Measurements from ENCODE around the gene STMND1.

Gene STMND1

DNA sequence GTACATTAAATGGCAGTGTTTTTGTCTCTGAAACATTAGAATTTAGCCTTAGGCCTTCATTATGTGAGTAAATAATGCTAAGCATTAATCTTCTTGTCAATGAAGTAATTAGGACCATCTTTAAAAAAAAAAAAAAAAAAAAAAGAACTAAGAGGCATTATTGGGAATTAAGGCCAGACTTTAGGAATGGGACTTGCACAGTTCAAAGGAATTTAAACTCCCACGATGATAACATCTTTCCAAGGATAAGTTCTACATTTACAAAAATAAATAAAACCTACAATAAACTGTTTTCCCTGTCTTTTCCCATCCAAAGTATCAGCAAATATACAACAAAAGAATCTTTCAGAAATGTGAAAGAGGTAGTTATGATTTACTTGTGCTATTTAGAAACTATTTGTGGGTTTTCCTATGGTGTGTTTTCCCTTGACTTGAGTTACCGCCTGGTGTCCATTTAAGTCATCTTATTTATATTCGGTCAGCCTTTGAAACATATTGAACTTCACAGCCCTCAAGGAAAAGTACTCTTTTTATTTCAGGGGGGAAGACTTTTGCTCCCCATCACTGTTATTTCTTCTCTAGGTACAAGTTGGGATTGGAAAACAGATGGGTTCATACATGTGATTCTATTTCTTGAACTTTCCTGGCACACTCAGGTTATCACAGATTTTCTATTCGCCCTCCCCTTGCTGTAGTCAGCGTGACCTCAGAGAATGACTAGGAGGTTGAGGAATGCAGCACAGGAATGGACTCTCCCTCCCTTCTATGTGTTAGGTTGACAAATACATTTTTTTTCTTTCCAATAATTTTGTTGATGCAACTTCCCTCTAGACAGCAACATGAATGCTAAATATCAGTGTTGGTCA lies 13.6 kb downstream of the STMND1 start:
- DNase-seq (ENCODE audit: low read depth), result no peak
- TF ChIP-seq, protein P1, sequence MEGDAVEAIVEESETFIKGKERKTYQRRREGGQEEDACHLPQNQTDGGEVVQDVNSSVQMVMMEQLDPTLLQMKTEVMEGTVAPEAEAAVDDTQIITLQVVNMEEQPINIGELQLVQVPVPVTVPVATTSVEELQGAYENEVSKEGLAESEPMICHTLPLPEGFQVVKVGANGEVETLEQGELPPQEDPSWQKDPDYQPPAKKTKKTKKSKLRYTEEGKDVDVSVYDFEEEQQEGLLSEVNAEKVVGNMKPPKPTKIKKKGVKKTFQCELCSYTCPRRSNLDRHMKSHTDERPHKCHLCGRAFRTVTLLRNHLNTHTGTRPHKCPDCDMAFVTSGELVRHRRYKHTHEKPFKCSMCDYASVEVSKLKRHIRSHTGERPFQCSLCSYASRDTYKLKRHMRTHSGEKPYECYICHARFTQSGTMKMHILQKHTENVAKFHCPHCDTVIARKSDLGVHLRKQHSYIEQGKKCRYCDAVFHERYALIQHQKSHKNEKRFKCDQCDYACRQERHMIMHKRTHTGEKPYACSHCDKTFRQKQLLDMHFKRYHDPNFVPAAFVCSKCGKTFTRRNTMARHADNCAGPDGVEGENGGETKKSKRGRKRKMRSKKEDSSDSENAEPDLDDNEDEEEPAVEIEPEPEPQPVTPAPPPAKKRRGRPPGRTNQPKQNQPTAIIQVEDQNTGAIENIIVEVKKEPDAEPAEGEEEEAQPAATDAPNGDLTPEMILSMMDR (IDR thresholded peaks at IDR 0.05; ENCODE audit: control insufficient read depth, extremely low read depth, insufficient read depth), result no peak

DNA sequence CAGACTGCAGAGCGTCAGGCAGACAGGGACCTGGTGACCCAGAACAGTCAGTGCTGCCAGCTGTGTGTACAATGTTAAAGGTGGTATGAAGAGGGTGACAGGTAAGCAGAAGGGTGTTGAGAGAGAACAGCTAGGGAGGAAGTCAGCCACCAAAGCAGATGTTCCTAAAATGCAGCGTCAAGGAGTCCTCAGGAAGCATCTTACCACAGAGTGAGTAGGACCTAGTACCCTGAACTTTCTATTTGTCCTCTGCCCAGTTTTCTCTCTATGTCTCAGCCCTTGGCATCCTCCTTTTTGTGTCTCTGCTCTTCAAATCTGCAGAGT lies 14.2 kb downstream of the STMND1 start:
- TF ChIP-seq, protein P1 (IDR thresholded peaks at IDR 0.05; ENCODE audit: control insufficient read depth, extremely low read depth, insufficient read depth), result no peak
- no peak for DNase-seq (ENCODE audit: low read depth)
- no peak overlapping the region for H3K4me3 ChIP-seq (ENCODE audit: low read depth, low read length)

More for the DNA sequence above, 13.6 kb downstream of the STMND1 start:
- H3K4me3 ChIP-seq (ENCODE audit: low read depth, low read length), result no peak overlapping the region

GRCh38 chr6:17120019-17120418 lies 18.2 kb downstream of the STMND1 start:
- H3K4me3 ChIP-seq (ENCODE audit: low read depth, low read length), result no peak overlapping the region
- DNase-seq (ENCODE audit: low read depth), result no peak
- TF ChIP-seq, protein P1 (IDR thresholded peaks at IDR 0.05; ENCODE audit: control insufficient read depth, extremely low read depth, insufficient read depth), result no peak

GRCh38 chr6:17125407-17125806 lies 23.6 kb downstream of the STMND1 start:
- no peak for DNase-seq (ENCODE audit: low read depth)
- H3K4me3 ChIP-seq (ENCODE audit: low read depth, low read length), result no peak overlapping the region
- TF ChIP-seq, protein P1 (IDR thresholded peaks at IDR 0.05; ENCODE audit: control insufficient read depth, extremely low read depth, insufficient read depth), result no peak

DNA sequence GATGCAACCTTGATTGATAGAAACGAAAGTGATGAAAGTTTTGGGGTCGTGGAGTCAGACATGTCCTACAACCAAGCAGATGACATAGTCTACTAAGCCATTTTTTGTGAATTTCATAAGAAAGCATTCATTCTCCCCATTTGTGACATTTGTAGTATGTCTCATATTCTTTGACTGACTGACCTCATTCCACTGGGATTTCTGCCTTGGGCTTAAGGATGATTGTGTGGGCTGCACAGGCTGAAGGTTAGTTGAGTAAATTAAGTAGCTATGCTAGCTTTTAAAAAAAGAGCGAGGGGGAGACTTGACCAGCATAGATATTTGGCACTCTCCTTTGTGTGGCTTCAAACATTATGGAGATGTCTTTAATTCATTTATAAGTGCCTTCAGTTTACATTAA lies 28.9 kb downstream of the STMND1 start:
- no peak for DNase-seq (ENCODE audit: low read depth)
- TF ChIP-seq, protein P1 (IDR thresholded peaks at IDR 0.05; ENCODE audit: control insufficient read depth, extremely low read depth, insufficient read depth), result no peak
- H3K4me3 ChIP-seq (ENCODE audit: low read depth, low read length), result no peak overlapping the region

DNA sequence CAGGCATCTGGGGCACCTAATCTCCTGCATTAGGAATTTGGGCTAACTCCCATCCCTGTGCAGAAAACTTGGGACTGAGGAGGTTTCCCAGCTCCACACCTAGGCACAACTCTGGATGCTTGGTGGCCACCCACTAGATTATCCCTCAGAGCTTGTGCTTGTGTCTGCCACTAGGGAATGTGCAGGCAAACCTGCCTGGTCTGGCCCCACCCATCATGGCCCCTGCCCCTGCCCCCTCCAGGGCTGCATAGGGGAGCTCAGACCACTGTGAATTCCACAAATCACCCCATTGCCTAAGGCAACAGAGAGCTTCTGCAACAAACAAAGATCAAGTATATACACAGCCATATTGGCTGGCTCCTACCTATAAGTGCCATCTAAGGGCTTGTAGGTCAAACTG lies 31.1 kb downstream of the STMND1 start:
- no peak for DNase-seq (ENCODE audit: low read depth)
- TF ChIP-seq, protein P1 (IDR thresholded peaks at IDR 0.05; ENCODE audit: control insufficient read depth, extremely low read depth, insufficient read depth), result no peak
- H3K4me3 ChIP-seq (ENCODE audit: low read depth, low read length), result no peak overlapping the region

DNA sequence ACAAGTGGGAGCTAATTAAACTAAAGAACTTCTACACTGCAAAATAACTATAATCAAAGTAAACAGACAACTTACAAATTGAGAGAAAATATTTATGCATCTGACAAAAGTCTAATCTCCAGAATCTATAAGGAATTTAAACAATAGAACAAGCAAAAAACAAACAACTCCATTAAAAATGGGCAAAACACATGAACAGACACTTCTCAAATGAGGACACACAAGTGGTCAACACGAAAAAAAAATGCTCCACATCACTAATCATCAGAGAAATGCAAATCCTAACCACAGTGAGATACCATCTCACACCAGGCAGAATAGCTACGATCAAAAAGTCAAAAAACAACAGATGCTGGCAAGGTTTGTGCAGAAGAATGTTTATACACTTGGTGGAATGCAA lies 36.2 kb downstream of the STMND1 start:
- TF ChIP-seq, protein P1 (IDR thresholded peaks at IDR 0.05; ENCODE audit: control insufficient read depth, extremely low read depth, insufficient read depth), result no peak
- H3K4me3 ChIP-seq (ENCODE audit: low read depth, low read length), result no peak overlapping the region
- DNase-seq (ENCODE audit: low read depth), result no peak

All from LNCaP clone FGC (cell line).